Measurements from ENCODE around the gene OR10P1.

GRCh38 chr12:55685671-55686070 is 49.0 kb downstream of the OR10P1 start:
- TF ChIP-seq CTCF (IDR thresholded peaks at IDR 0.05; ENCODE audit: insufficient read depth, low read length, poor library complexity, severe bottlenecking) (no peak), EZH2phosphoT487 (conservative IDR thresholded peaks at IDR 0.05; ENCODE audit: low read length) (no peak)
